IPS-20b (cell line): Measurements from ENCODE around the gene AHR.

Experiments used
- H3K27ac ChIP-seq: one replicate; pipeline ENCODE4 v1.5.1; 2013; ENCODE audit warnings: low read length
- H3K27me3 ChIP-seq: 2 replicates; pipeline ENCODE4 v1.6.1; 2013; ENCODE audit warnings: mild to moderate bottlenecking, low read length, inconsistent platforms; ENCODE audit not compliant: insufficient read depth
- H3K36me3 ChIP-seq: 2 replicates; pipeline ENCODE4 v1.6.1; 2013; ENCODE audit warnings: low read depth, mild to moderate bottlenecking, inconsistent platforms, low read length, moderate library complexity; ENCODE audit not compliant: insufficient read depth
- H3K4me1 ChIP-seq: 2 replicates; pipeline ENCODE4 v1.6.1; 2013; ENCODE audit warnings: mild to moderate bottlenecking, control low read depth, inconsistent platforms, low read length, moderate library complexity; ENCODE audit not compliant: insufficient read depth
- H3K4me3 ChIP-seq: 2 replicates; pipeline ENCODE4 v1.5.1; 2013; ENCODE audit warnings: mild to moderate bottlenecking, low read length, inconsistent platforms
- H3K9ac ChIP-seq: 2 replicates; pipeline ENCODE4 v1.6.1; 2013; ENCODE audit warnings: low read depth, mild to moderate bottlenecking, inconsistent platforms, low read length, moderate library complexity
- H3K9me3 ChIP-seq: 2 replicates; pipeline ENCODE4 v1.6.1; 2013; ENCODE audit warnings: mild to moderate bottlenecking, low read depth, low read length, inconsistent platforms; ENCODE audit not compliant: insufficient read depth

The AHR gene

GRCh38 chr7:17292843-17293242, 5.6 kb upstream of the AHR start:
- Histone ChIP-seq H3K9ac (no peak overlapping the region), H3K27ac (no peak overlapping the region), H3K4me3 (no peak overlapping the region), H3K9me3 (peaks cover 3% of the 10 kb centered on the region; the same call in 1 of the 2 replicates), H3K27me3 (peaks cover 17% of the 10 kb centered on the region; the same call in 1 of the 2 replicates), H3K4me1 (no peaks in the 10 kb centered on the region), H3K36me3 (no peaks in the 10 kb centered on the region)

- H3K9me3 ChIP-seq, result peaks cover 6% of the 10 kb centered on the region; the same call in 1 of the 2 replicates
- H3K9ac ChIP-seq, result no peak overlapping the region
- H3K4me3 ChIP-seq, result no peak overlapping the region
- H3K27ac ChIP-seq, result no peak overlapping the region
- no peaks in the 10 kb centered on the region for H3K4me1 ChIP-seq
- H3K36me3 ChIP-seq, result no peaks in the 10 kb centered on the region
- peaks cover 19% of the 10 kb centered on the region; the same call in 1 of the 2 replicates for H3K27me3 ChIP-seq
Observed at GRCh38 chr7:17293481-17293880, 5.0 kb upstream of the AHR start.

GRCh38 chr7:17297243-17297642, 1.2 kb upstream of the AHR start:
- H3K27me3 ChIP-seq, result peaks cover 35% of the 10 kb centered on the region
- H3K4me1 ChIP-seq, result peaks cover 10% of the 10 kb centered on the region; the same call in 1 of the 2 replicates
- H3K9ac ChIP-seq, result no peak overlapping the region
- no peaks in the 10 kb centered on the region for H3K36me3 ChIP-seq
- peaks cover 6% of the 10 kb centered on the region; the same call in 1 of the 2 replicates for H3K9me3 ChIP-seq
- H3K27ac ChIP-seq, result no peak overlapping the region
- H3K4me3 ChIP-seq, result no peak overlapping the region

GRCh38 chr7:17298840-17299482, 509 bp downstream of the AHR start:
- no peaks in the 10 kb centered on the region for H3K36me3 ChIP-seq
- peaks cover 6% of the 10 kb centered on the region; the same call in 1 of the 2 replicates for H3K9me3 ChIP-seq
- H3K27me3 ChIP-seq, result peaks cover 35% of the 10 kb centered on the region
- H3K4me3 ChIP-seq, result peak overlapping the region; percentile 92
- peak overlapping the region; percentile 50; the same call in 1 of the 2 replicates for H3K9ac ChIP-seq
- H3K27ac ChIP-seq, result no peak overlapping the region
- H3K4me1 ChIP-seq, result peaks cover 10% of the 10 kb centered on the region; the same call in 1 of the 2 replicates

- Histone ChIP-seq H3K4me3 (peak overlapping the region; percentile 92), H3K27me3 (peaks cover 35% of the 10 kb centered on the region), H3K27ac (no peak overlapping the region), H3K36me3 (no peaks in the 10 kb centered on the region), H3K9me3 (peaks cover 6% of the 10 kb centered on the region; the same call in 1 of the 2 replicates), H3K9ac (peak overlapping the region; percentile 50; the same call in 1 of the 2 replicates), H3K4me1 (peaks cover 15% of the 10 kb centered on the region; the same call in 1 of the 2 replicates)
Observed at GRCh38 chr7:17299483-17299991, 1.1 kb downstream of the AHR start.

- H3K27ac ChIP-seq, result no peak overlapping the region
- H3K9ac ChIP-seq, result peak overlapping the region; percentile 50; the same call in 1 of the 2 replicates
- H3K4me1 ChIP-seq, result peaks cover 19% of the 10 kb centered on the region; the same call in 1 of the 2 replicates
- peak overlapping the region; percentile 92 for H3K4me3 ChIP-seq
- H3K27me3 ChIP-seq, result peaks cover 35% of the 10 kb centered on the region
- peaks cover 6% of the 10 kb centered on the region; the same call in 1 of the 2 replicates for H3K9me3 ChIP-seq
- no peaks in the 10 kb centered on the region for H3K36me3 ChIP-seq
Observed at GRCh38 chr7:17300012-17300411, 1.6 kb downstream of the AHR start.

- no peak overlapping the region; the same call in 1 of the 2 replicates for H3K9ac ChIP-seq
- H3K27me3 ChIP-seq, result peaks cover 35% of the 10 kb centered on the region
- H3K9me3 ChIP-seq, result peaks cover 6% of the 10 kb centered on the region; the same call in 1 of the 2 replicates
- peaks cover 24% of the 10 kb centered on the region; the same call in 1 of the 2 replicates for H3K4me1 ChIP-seq
- H3K4me3 ChIP-seq, result peak overlapping the region; percentile 92
- no peaks in the 10 kb centered on the region for H3K36me3 ChIP-seq
- no peak overlapping the region for H3K27ac ChIP-seq
Observed at GRCh38 chr7:17300437-17300836, 2.0 kb downstream of the AHR start.

- H3K9ac ChIP-seq, result no peak overlapping the region
- H3K27me3 ChIP-seq, result peaks cover 27% of the 10 kb centered on the region
- H3K36me3 ChIP-seq, result no peaks in the 10 kb centered on the region
- peak overlapping the region; percentile 34; the same call in 1 of the 2 replicates for H3K4me3 ChIP-seq
- peaks cover 24% of the 10 kb centered on the region; the same call in 1 of the 2 replicates for H3K4me1 ChIP-seq
- H3K27ac ChIP-seq, result no peak overlapping the region
- H3K9me3 ChIP-seq, result peaks cover 6% of the 10 kb centered on the region; the same call in 1 of the 2 replicates
Observed at GRCh38 chr7:17301471-17302456, 3.3 kb downstream of the AHR start.

GRCh38 chr7:17302575-17303142, 4.2 kb downstream of the AHR start:
- H3K4me3 ChIP-seq, result no peak overlapping the region
- H3K9me3 ChIP-seq, result peaks cover 5% of the 10 kb centered on the region; the same call in 1 of the 2 replicates
- no peaks in the 10 kb centered on the region for H3K36me3 ChIP-seq
- H3K27me3 ChIP-seq, result peaks cover 20% of the 10 kb centered on the region
- H3K27ac ChIP-seq, result no peak overlapping the region
- no peak overlapping the region for H3K9ac ChIP-seq
- peaks cover 26% of the 10 kb centered on the region; the same call in 1 of the 2 replicates for H3K4me1 ChIP-seq

- no peak overlapping the region for H3K9ac ChIP-seq
- H3K36me3 ChIP-seq, result no peaks in the 10 kb centered on the region
- H3K4me3 ChIP-seq, result no peak overlapping the region
- H3K27me3 ChIP-seq, result peaks cover 8% of the 10 kb centered on the region; the same call in 1 of the 2 replicates
- H3K9me3 ChIP-seq, result no peaks in the 10 kb centered on the region
- H3K4me1 ChIP-seq, result peaks cover 26% of the 10 kb centered on the region; the same call in 1 of the 2 replicates
- H3K27ac ChIP-seq, result no peak overlapping the region
Observed at GRCh38 chr7:17304926-17305325, 6.5 kb downstream of the AHR start.
